K562 (cell line): Measurements from ENCODE around the gene ITPK1. TPM values are rescaled to one million over a fixed set of nuclear protein-coding genes. Genes with fewer than 3 reads are reported as not detected.

Experiments used
- ATAC-seq: fragments of 200-7000 bp; cut with Tn5 transposase; 3 replicates; pipeline ENCODE4 v1.9.1; 2020; ENCODE audit warnings: moderate library complexity
- BruUV-seq: library from RNA; stranded (reverse); fragments of 400-500 nt; replicated peaks from 2 replicates; lab custom pipeline; 2021; lab: Mats Ljungman, UMichigan
- CTCF ChIA-PET: fragments of 300-600 bp; formaldehyde crosslinking; extraction: SDS; loops from one replicate; lab custom pipeline; 2021; ENCODE audit warnings: low intra/inter-chr PET ratio; lab: Yijun Ruan, JAX
- POLR2A ChIA-PET: fragments of 300-600, 350-650 bp; sonication (Branson Sonifier 250); formaldehyde crosslinking; extraction: SDS; loops from one replicate; lab custom pipeline; 2021; ENCODE audit warnings: antibody characterized with exemption, inconsistent platforms; lab: Yijun Ruan, JAX
- DNase-seq, 4 experiments: peaks; one replicate each; pipeline versions ENCODE4 v3.0.0 to v3.0.0-alpha.2; 2011 to 2018; ENCODE audit warnings: low spot score in 3 of 4, mixed read lengths in 3 of 4; ENCODE audit errors: extremely low read depth in 1 of 4
- FAIRE-seq: peaks from 2 replicates; lab custom pipeline; 2011; peaks lifted over from hg19 to GRCh38; lab: Jason Lieb, UNC
- H2AFZ ChIP-seq: 2 replicates; pipeline ENCODE4 v1.6.0; 2011; ENCODE audit warnings: low read depth, low read length, control low read depth, inconsistent platforms
- H3K27ac ChIP-seq: fragments of 200-600 bp; 3 replicates; pipeline ENCODE4 v1.8.0; 2011; ENCODE audit warnings: low read depth, mild to moderate bottlenecking, control low read depth, inconsistent platforms, low read length, moderate library complexity, mixed read lengths; ENCODE audit errors: extremely low read depth
- H3K27me3 ChIP-seq, 2 experiments: fragments of 300-600 bp in 1 of 2; 2 replicates in 1 of 2; 3 replicates in 1 of 2; pipeline versions ENCODE4 v1.6.0 to v1.8.0; 2011; ENCODE audit warnings: inconsistent platforms in 2 of 2, low read length in 2 of 2, mild to moderate bottlenecking in 1 of 2, mixed read lengths in 1 of 2, moderate library complexity in 1 of 2; ENCODE audit not compliant: control insufficient read depth in 2 of 2, insufficient read depth in 2 of 2
- H3K36me3 ChIP-seq: fragments of 300-600 bp; 3 replicates; pipeline ENCODE4 v1.8.0; 2011; ENCODE audit warnings: mild to moderate bottlenecking, low read length, inconsistent platforms; ENCODE audit not compliant: control insufficient read depth, insufficient read depth
- H3K4me1 ChIP-seq, 2 experiments: fragments of 200-600 bp in 1 of 2; replicated peaks in 1 of 2; 2 replicates in 1 of 2; 3 replicates in 1 of 2; pipeline versions ENCODE4 v1.5.1 to v1.8.0; 2011; ENCODE audit warnings: inconsistent platforms in 2 of 2, low read length in 2 of 2, mild to moderate bottlenecking in 1 of 2, mixed read lengths in 1 of 2, moderate library complexity in 1 of 2; ENCODE audit not compliant: control insufficient read depth in 2 of 2, insufficient read depth in 2 of 2
- H3K4me2 ChIP-seq: 2 replicates; pipeline ENCODE4 v1.6.1; 2011; ENCODE audit warnings: low read length, control low read depth, inconsistent platforms, mixed read lengths; ENCODE audit not compliant: insufficient read depth
- H3K4me3 ChIP-seq: fragments of 200-600 bp; sonication (generic), shearing (Covaris generic); 2 replicates; pipeline ENCODE4 v1.5.1; 2016; ENCODE audit warnings: control low read depth, inconsistent platforms
- H3K79me2 ChIP-seq: fragments of 200-600 bp; 3 replicates; pipeline ENCODE4 v1.8.0; 2011; ENCODE audit warnings: low read length, inconsistent platforms; ENCODE audit not compliant: control insufficient read depth, insufficient read depth
- H3K9ac ChIP-seq, 2 experiments: 2 replicates each; pipeline versions ENCODE4 v1.6.0 to v1.6.1; 2011; ENCODE audit warnings: low read depth in 2 of 2, low read length in 2 of 2, control low read depth in 1 of 2, inconsistent platforms in 1 of 2, mild to moderate bottlenecking in 1 of 2, mixed read lengths in 1 of 2; ENCODE audit not compliant: insufficient read depth in 1 of 2
- H3K9me1 ChIP-seq: one replicate; pipeline ENCODE4 v1.6.0; 2011; ENCODE audit warnings: inconsistent platforms, mild to moderate bottlenecking, low read length, moderate library complexity; ENCODE audit not compliant: control insufficient read depth, insufficient read depth
- H3K9me3 ChIP-seq: replicated peaks from 2 replicates; pipeline ENCODE4 v1.5.1; 2011; ENCODE audit warnings: low read depth, low read length, inconsistent platforms; ENCODE audit not compliant: control insufficient read depth, insufficient read depth
- H4K20me1 ChIP-seq: replicated peaks from 2 replicates; pipeline ENCODE4 v1.6.1; 2011; ENCODE audit warnings: low read length, inconsistent platforms, mixed read lengths; ENCODE audit not compliant: control insufficient read depth, insufficient read depth
- CREM ChIP-seq: IDR thresholded peaks from 2 replicates; pipeline ENCODE4 v1.6.1; 2014; ENCODE audit warnings: antibody characterized with exemption, low read depth
- EHMT2 ChIP-seq: fragments of 450-650 bp; IDR thresholded peaks from 2 replicates; pipeline ENCODE4 v1.6.1; 2018; ENCODE audit warnings: antibody characterized with exemption
- FOXP1 ChIP-seq: sonication (generic); formaldehyde crosslinking; IDR thresholded peaks from 2 replicates; pipeline ENCODE4 v1.8.0; 2022; ENCODE audit warnings: mild to moderate bottlenecking, missing genetic modification reagents
- HNRNPL ChIP-seq: fragments of 200-400 bp; formaldehyde crosslinking; IDR thresholded peaks from 2 replicates; pipeline ENCODE4 v1.6.1; 2017; ENCODE audit warnings: low read depth, mild to moderate bottlenecking, low read length
- PRMT5 ChIP-seq: sonication (generic); formaldehyde crosslinking; IDR thresholded peaks from 2 replicates; pipeline ENCODE4 v1.5.0; 2020; ENCODE audit warnings: missing genetic modification reagents
- SIN3A ChIP-seq, 2 experiments: fragments of 150-350 bp in 1 of 2; IDR thresholded peaks; 2 replicates each; pipeline ENCODE4 v1.6.1; 2011 to 2016; ENCODE audit warnings: borderline replicate concordance in 2 of 2, low read depth in 2 of 2, low read length in 2 of 2, mild to moderate bottlenecking in 2 of 2, moderate library complexity in 2 of 2; ENCODE audit not compliant: control insufficient read depth in 1 of 2
- ZBTB7A ChIP-seq: IDR thresholded peaks from 2 replicates; pipeline ENCODE4 v1.6.1; 2011; ENCODE audit warnings: low read depth, mild to moderate bottlenecking, low read length, moderate library complexity, borderline replicate concordance; ENCODE audit not compliant: control insufficient read depth
- WGBS: fragments of 100-300 bp; shearing (Covaris generic); methylation state at CpG from one replicate; pipeline ENCODE4 v1.1.6; 2016; ENCODE audit warnings: low coverage, mixed read lengths; ENCODE audit not compliant: insufficient coverage; ENCODE audit errors: missing lambda C conversion rate; 5-methylcytosine and 5-hydroxymethylcytosine counted together
- in situ Hi-C: fragments of 300-500 bp; cut with MboI; formaldehyde crosslinking; loops from 4 replicates; pipeline ENCODE4 v1.15.0; 2018; ENCODE audit warnings: inconsistent platforms, mixed read lengths
- intact Hi-C: fragments of 100-400 bp; cut with micrococcal nuclease; formaldehyde crosslinking; loops from 2 replicates; pipeline ENCODE4 v1.14.2; 2022
- polyA plus RNA-seq, 8 experiments: library from polyadenylated mRNA; depleted of rRNA in 4 of 8; stranded (reverse) in 5 of 8; unstranded in 3 of 8; fragments of >200 nt; fragmentation: Nextera tagmentation in 2 of 8; fragmentation: Illumina TruSeq in 1 of 8; extraction: Ambion mirVana in 2 of 8; extraction: Trizol in 1 of 8; gene quantifications; 2 replicates each; pipeline versions ENCODE4 v1.2.1 to v1.2.3, GENCODE V29; 2011 to 2014; ENCODE audit warnings: inconsistent platforms in 1 of 8, missing spikeins in 1 of 8
- total RNA-seq, 7 experiments: library from RNA; depleted of rRNA in 6 of 7; stranded (reverse); fragments of >200 nt in 6 of 7; fragmentation: Illumina TruSeq in 2 of 7; extraction: Trizol in 2 of 7; gene quantifications; 2 replicates each; pipeline versions ENCODE4 v1.2.1 to v1.2.3, GENCODE V29; 2011 to 2021; ENCODE audit warnings: low replicate concordance in 1 of 7
- TF ChIP-seq, protein P1 (sequence below), 2 experiments: fragments of 450-650 bp; formaldehyde crosslinking in 1 of 2; IDR thresholded peaks; 2 replicates each; pipeline versions ENCODE4 v1.4.0 to v1.6.1; 2014 to 2020; ENCODE audit warnings: mild to moderate bottlenecking in 2 of 2, borderline replicate concordance in 1 of 2, low read depth in 1 of 2
- TF ChIP-seq, protein P2 (sequence below): sonication (generic); formaldehyde crosslinking; IDR thresholded peaks from 2 replicates; pipeline ENCODE4 v1.5.0; 2020; ENCODE audit warnings: missing genetic modification reagents
- TF ChIP-seq, protein P3 (sequence below): sonication (generic); formaldehyde crosslinking; IDR thresholded peaks from 2 replicates; pipeline ENCODE4 v1.8.0; 2022; ENCODE audit warnings: mild to moderate bottlenecking, missing genetic modification reagents

ITPK1 gene
- total and polyA plus RNA-seq, 9 of the 15 experiments (the other 6 are each of a cell fraction or from before 2014, with no cell fraction given): 1.2 to 39.2 (median 23.0) TPM

DNA sequence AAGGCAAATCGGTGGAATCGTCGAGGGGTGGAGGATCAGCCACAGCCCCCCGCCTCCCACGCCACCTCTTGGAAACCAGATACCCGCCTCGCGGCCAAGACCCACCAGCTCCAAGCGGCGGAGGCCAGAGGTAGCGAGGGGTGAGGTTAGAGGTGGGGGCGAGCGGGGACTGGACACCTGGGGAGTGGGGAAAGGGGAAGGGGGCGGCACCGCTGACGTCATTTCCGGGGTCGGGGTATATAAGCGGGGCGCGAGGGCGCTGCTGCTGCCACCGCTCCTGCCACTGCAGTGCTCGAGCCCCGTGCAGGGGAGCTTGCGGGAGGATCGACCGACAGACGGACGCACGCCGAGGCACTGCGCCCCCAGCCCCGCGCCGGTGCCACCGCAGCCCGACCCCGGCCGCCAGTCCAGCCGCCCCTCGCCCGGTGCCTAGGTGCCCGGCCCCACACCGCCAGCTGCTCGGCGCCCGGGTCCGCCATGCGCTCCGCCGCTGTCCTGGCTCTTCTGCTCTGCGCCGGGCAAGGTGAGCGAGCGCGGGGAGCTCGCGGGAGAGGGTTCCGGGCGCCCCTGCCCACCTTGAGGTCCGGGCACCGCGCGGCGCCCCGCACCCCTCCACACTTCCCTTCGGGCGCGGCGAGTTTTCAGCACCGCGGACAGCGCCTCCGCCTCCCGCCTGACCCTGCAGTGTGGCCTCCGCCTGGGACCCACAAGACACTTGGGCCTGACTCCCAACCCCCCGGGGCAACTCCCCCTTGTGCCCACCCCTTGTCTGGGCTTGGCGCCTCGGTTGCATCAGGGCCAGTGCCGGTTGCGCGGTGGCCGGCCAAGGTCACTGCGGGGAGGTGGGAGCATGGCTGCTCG is 192.6 kb downstream of the ITPK1 start, which contains the start of gene CHGA:
TSS of gene CHGA (plus strand) at position 268 of the 861 bp plus-strand sequence. CDS start at position 478, 210 bp downstream.
- Histone ChIP-seq H2AFZ (no peak within 1 kb of the TSS), H3K27me3 (peaks cover 0 to 10% of the 10 kb centered on the region in 2 experiments; a peak in 2 of 5 replicates), H3K4me1 (peaks cover 0 to 7% of the 10 kb centered on the region in 2 experiments; a peak in 1 of 5 replicates), H3K27ac (no peak within 1 kb of the TSS), H3K9ac (no peak within 1 kb of the TSS), H3K9me1 (no peaks in the 10 kb centered on the region), H4K20me1 (no peaks in the 10 kb centered on the region; the same call in 1 of the 2 replicates), H3K4me2 (no peak within 1 kb of the TSS), H3K4me3 (no peak within 1 kb of the TSS), H3K9me3 (no peaks in the 10 kb centered on the region), H3K36me3 (no peaks in the 10 kb centered on the region), H3K79me2 (no peaks in the 10 kb centered on the region)
- intact Hi-C loops (no loop called here), in situ Hi-C loops (no loop called here)
- ChIA-PET CTCF (no interaction called here), POLR2A (interaction anchor here (1.2 kb wide), 1 partner anchor 29 kb away, joined by 3 read pairs; no protein-coding TSS in a partner anchor)
- no TSS peak for BruUV-seq
- ATAC-seq (peak; percentile 96), DNase-seq (peak; percentile 57 to 79 (median 74)), FAIRE-seq (no peak)
- WGBS: 0% methylated on average over 8 of the region's 86 CpGs
- 0 out of 4 replicates have a peak, but pooled peaks of 1 of the 2 experiments have one; percentile 53 for TF ChIP-seq SIN3A (IDR thresholded peaks at IDR 0.05; ENCODE audit: borderline replicate concordance in 2 of 2, control insufficient read depth in 1 of 2, low read depth in 2 of 2, low read length in 2 of 2)
- peak; percentile 94 for TF ChIP-seq EHMT2
- TF ChIP-seq, protein P1, sequence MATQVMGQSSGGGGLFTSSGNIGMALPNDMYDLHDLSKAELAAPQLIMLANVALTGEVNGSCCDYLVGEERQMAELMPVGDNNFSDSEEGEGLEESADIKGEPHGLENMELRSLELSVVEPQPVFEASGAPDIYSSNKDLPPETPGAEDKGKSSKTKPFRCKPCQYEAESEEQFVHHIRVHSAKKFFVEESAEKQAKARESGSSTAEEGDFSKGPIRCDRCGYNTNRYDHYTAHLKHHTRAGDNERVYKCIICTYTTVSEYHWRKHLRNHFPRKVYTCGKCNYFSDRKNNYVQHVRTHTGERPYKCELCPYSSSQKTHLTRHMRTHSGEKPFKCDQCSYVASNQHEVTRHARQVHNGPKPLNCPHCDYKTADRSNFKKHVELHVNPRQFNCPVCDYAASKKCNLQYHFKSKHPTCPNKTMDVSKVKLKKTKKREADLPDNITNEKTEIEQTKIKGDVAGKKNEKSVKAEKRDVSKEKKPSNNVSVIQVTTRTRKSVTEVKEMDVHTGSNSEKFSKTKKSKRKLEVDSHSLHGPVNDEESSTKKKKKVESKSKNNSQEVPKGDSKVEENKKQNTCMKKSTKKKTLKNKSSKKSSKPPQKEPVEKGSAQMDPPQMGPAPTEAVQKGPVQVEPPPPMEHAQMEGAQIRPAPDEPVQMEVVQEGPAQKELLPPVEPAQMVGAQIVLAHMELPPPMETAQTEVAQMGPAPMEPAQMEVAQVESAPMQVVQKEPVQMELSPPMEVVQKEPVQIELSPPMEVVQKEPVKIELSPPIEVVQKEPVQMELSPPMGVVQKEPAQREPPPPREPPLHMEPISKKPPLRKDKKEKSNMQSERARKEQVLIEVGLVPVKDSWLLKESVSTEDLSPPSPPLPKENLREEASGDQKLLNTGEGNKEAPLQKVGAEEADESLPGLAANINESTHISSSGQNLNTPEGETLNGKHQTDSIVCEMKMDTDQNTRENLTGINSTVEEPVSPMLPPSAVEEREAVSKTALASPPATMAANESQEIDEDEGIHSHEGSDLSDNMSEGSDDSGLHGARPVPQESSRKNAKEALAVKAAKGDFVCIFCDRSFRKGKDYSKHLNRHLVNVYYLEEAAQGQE (IDR thresholded peaks at IDR 0.05; ENCODE audit: borderline replicate concordance): peak; percentile 99
- TF ChIP-seq, protein P1 (CRISPR knock-in tag; IDR thresholded peaks at IDR 0.05; ENCODE audit: low read depth): peak; percentile 98
- TF ChIP-seq, protein P2, sequence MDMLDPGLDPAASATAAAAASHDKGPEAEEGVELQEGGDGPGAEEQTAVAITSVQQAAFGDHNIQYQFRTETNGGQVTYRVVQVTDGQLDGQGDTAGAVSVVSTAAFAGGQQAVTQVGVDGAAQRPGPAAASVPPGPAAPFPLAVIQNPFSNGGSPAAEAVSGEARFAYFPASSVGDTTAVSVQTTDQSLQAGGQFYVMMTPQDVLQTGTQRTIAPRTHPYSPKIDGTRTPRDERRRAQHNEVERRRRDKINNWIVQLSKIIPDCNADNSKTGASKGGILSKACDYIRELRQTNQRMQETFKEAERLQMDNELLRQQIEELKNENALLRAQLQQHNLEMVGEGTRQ (CRISPR knock-in tag): peak; percentile 28; the same call in 1 of the 2 replicates
- TF ChIP-seq ZBTB7A: no peak
- TF ChIP-seq, protein P3, sequence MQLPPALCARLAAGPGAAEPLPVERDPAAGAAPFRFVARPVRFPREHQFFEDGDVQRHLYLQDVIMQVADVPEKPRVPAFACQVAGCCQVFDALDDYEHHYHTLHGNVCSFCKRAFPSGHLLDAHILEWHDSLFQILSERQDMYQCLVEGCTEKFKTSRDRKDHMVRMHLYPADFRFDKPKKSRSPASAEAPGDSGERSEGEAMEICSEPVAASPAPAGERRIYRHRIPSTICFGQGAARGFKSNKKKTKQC (CRISPR knock-in tag): peak; percentile 88; the same call in 1 of the 2 replicates
- TF ChIP-seq FOXP1: peak; percentile 26; the same call in 1 of the 2 replicates
- TF ChIP-seq HNRNPL: 0 out of 2 replicates have a peak, but pooled peaks have one; percentile 79
- peak; percentile 22; the same call in 1 of the 2 replicates for TF ChIP-seq CREM
- peak; percentile 85 for TF ChIP-seq PRMT5 (CRISPR knock-in tag)
